Measurements from ENCODE around the gene CEMIP. TPM values are rescaled to one million over a fixed set of nuclear protein-coding genes. Genes with fewer than 3 reads are reported as not detected.

The CEMIP gene
- total and polyA plus RNA-seq, 2 experiments from 2014 or later, result 0.27 to 2.1 TPM

DNA sequence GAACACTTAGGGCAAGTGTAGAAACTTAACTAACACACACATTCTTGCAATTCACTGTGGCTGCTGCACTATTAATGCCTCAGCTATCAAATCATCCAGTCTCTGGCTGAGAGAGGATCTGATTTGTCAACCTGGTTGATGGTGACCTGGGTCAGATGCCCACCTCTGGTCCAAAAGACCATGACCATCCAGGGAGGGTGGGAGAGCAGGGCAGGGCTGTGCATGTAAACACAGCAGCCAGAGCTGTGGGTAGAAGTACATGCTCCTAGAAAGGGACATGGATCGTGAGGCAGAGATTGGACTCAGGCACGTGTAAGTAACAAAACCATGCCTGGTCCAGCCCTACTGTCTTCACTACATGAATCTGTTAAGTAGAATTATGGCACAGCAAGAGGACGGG, 193.1 kb downstream of the CEMIP start (continued):
- TF ChIP-seq POLR2AphosphoS5 (IDR thresholded peaks at IDR 0.05; ENCODE audit: low read depth), result no peak

DNA sequence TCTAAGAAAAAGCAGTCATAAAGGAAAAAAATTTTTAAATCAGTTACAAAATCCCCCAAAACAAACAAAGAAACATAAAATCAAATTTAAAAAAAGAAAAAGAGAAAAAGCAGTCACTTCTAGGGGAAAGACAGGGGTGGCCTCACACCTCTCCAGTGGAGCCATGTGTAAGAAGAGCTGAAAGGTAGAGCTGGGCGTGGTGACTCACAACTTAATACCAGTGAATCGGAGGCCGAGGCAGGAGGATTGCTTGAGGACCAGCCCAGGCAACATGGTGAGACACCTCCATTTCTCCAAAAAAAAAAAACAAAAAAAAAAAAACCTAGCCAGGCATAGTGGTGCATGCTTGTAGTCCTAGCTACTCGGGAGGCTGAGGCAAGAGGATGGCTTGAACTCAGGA, 195.7 kb downstream of the CEMIP start:
- Histone ChIP-seq H3K4me1 (ENCODE audit: insufficient read depth) (peaks cover 21% of the 10 kb centered on the region), H3K79me2 (replicated peaks; ENCODE audit: insufficient read depth) (peaks cover 54% of the 10 kb centered on the region), H3K36me3 (ENCODE audit: insufficient read depth) (peaks cover 6% of the 10 kb centered on the region), H3F3A (replicated peaks; ENCODE audit: low read depth) (no peaks in the 10 kb centered on the region; the same call in 1 of the 2 replicates), H2AFZ (no peak overlapping the region), H3K27me3 (ENCODE audit: insufficient read depth) (no peaks in the 10 kb centered on the region), H3K4me3 (no peak overlapping the region), H3K4me2 (no peak overlapping the region), H3K27ac (ENCODE audit: low read depth) (no peak overlapping the region), H3K9me2 (ENCODE audit: insufficient read depth) (no peaks in the 10 kb centered on the region), H4K20me1 (replicated peaks; ENCODE audit: insufficient read depth) (peaks cover 15% of the 10 kb centered on the region; the same call in 1 of the 2 replicates)
- ATAC-seq (no peak), DNase-seq (ENCODE audit: low spot score) (no peak)
- Mint-ChIP-seq H3K27ac (no peak overlapping the region), H3K9me3 (no peaks in the 10 kb centered on the region), H3K27me3 (ENCODE audit: insufficient read depth, low read depth, poor library complexity) (peaks cover 13% of the 10 kb centered on the region), H3K36me3 (ENCODE audit: low read depth) (peaks cover 31% of the 10 kb centered on the region), H3K4me1 (peaks cover 50% of the 10 kb centered on the region), H3K4me3 (no peak overlapping the region)
- no peak for TF ChIP-seq STAT1 (IDR thresholded peaks at IDR 0.05; ENCODE audit: unreplicated experiment)
- no peak for TF ChIP-seq EZH2phosphoT487 (IDR thresholded peaks at IDR 0.05; ENCODE audit: unreplicated experiment)
- no peak for TF ChIP-seq ZNF114 (CRISPR knock-in tag; IDR thresholded peaks at IDR 0.05)
- TF ChIP-seq, protein P1, sequence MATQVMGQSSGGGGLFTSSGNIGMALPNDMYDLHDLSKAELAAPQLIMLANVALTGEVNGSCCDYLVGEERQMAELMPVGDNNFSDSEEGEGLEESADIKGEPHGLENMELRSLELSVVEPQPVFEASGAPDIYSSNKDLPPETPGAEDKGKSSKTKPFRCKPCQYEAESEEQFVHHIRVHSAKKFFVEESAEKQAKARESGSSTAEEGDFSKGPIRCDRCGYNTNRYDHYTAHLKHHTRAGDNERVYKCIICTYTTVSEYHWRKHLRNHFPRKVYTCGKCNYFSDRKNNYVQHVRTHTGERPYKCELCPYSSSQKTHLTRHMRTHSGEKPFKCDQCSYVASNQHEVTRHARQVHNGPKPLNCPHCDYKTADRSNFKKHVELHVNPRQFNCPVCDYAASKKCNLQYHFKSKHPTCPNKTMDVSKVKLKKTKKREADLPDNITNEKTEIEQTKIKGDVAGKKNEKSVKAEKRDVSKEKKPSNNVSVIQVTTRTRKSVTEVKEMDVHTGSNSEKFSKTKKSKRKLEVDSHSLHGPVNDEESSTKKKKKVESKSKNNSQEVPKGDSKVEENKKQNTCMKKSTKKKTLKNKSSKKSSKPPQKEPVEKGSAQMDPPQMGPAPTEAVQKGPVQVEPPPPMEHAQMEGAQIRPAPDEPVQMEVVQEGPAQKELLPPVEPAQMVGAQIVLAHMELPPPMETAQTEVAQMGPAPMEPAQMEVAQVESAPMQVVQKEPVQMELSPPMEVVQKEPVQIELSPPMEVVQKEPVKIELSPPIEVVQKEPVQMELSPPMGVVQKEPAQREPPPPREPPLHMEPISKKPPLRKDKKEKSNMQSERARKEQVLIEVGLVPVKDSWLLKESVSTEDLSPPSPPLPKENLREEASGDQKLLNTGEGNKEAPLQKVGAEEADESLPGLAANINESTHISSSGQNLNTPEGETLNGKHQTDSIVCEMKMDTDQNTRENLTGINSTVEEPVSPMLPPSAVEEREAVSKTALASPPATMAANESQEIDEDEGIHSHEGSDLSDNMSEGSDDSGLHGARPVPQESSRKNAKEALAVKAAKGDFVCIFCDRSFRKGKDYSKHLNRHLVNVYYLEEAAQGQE (IDR thresholded peaks at IDR 0.05; ENCODE audit: unreplicated experiment), result no peak
- no peak for TF ChIP-seq POLR2AphosphoS5 (IDR thresholded peaks at IDR 0.05; ENCODE audit: low read depth)
- TF ChIP-seq ZNF331 (CRISPR knock-in tag; IDR thresholded peaks at IDR 0.05; ENCODE audit: low read depth), result no peak
- TF ChIP-seq EZH2 (IDR thresholded peaks at IDR 0.05; ENCODE audit: low read depth, unreplicated experiment), result no peak
- TF ChIP-seq JUNB (IDR thresholded peaks at IDR 0.05; ENCODE audit: unreplicated experiment), result no peak
- TF ChIP-seq, protein P2, sequence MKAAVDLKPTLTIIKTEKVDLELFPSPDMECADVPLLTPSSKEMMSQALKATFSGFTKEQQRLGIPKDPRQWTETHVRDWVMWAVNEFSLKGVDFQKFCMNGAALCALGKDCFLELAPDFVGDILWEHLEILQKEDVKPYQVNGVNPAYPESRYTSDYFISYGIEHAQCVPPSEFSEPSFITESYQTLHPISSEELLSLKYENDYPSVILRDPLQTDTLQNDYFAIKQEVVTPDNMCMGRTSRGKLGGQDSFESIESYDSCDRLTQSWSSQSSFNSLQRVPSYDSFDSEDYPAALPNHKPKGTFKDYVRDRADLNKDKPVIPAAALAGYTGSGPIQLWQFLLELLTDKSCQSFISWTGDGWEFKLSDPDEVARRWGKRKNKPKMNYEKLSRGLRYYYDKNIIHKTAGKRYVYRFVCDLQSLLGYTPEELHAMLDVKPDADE (IDR thresholded peaks at IDR 0.05), result no peak
- TF ChIP-seq, protein P3, sequence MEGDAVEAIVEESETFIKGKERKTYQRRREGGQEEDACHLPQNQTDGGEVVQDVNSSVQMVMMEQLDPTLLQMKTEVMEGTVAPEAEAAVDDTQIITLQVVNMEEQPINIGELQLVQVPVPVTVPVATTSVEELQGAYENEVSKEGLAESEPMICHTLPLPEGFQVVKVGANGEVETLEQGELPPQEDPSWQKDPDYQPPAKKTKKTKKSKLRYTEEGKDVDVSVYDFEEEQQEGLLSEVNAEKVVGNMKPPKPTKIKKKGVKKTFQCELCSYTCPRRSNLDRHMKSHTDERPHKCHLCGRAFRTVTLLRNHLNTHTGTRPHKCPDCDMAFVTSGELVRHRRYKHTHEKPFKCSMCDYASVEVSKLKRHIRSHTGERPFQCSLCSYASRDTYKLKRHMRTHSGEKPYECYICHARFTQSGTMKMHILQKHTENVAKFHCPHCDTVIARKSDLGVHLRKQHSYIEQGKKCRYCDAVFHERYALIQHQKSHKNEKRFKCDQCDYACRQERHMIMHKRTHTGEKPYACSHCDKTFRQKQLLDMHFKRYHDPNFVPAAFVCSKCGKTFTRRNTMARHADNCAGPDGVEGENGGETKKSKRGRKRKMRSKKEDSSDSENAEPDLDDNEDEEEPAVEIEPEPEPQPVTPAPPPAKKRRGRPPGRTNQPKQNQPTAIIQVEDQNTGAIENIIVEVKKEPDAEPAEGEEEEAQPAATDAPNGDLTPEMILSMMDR (conservative IDR thresholded peaks at IDR 0.05; ENCODE audit: low read depth in 2 of 2), result no peak
